HepG2 (cell line): ENCODE measurements around the gene RNASE13. TPM values are rescaled to one million over a fixed set of nuclear protein-coding genes. Genes with fewer than 3 reads are reported as not detected.

Source experiments
- ATF2 ChIP-seq: sonication (generic); formaldehyde crosslinking; IDR thresholded peaks from 2 replicates; pipeline ENCODE4 v1.4.0; 2020; ENCODE audit warnings: missing genetic modification reagents
- DBP ChIP-seq: sonication (generic); formaldehyde crosslinking; IDR thresholded peaks from 2 replicates; pipeline ENCODE4 v1.4.0; 2020; ENCODE audit warnings: missing genetic modification reagents; ENCODE audit errors: not compliant biosample characterization
- HMG20A ChIP-seq: IDR thresholded peaks from 2 replicates; pipeline ENCODE4 v1.6.1; 2016; ENCODE audit warnings: borderline replicate concordance
- KLF16 ChIP-seq, 2 experiments: sonication (generic) in 1 of 2; formaldehyde crosslinking in 1 of 2; IDR thresholded peaks; 2 replicates each; pipeline versions ENCODE4 v1.6.1 to v1.8.0; 2016 to 2023; ENCODE audit warnings: missing genetic modification reagents in 2 of 2, missing compliant biosample characterization in 1 of 2
- MAZ ChIP-seq, 2 experiments: sonication (generic) in 1 of 2; formaldehyde crosslinking in 1 of 2; IDR thresholded peaks; 2 replicates each; pipeline versions ENCODE4 v1.5.0 to v1.6.1; 2012 to 2020; ENCODE audit warnings: low read depth in 2 of 2, mild to moderate bottlenecking in 2 of 2, borderline replicate concordance in 1 of 2, improper control_type of control experiment in 1 of 2, low read length in 1 of 2, missing genetic modification reagents in 1 of 2, moderate library complexity in 1 of 2
- TEF ChIP-seq: sonication (generic); formaldehyde crosslinking; IDR thresholded peaks from 2 replicates; pipeline ENCODE4 v1.5.0; 2020; ENCODE audit warnings: missing genetic modification reagents
- ZBTB38 ChIP-seq: sonication (generic); formaldehyde crosslinking; IDR thresholded peaks from 2 replicates; pipeline ENCODE4 v1.5.1; 2020; ENCODE audit warnings: mild to moderate bottlenecking, missing genetic modification reagents
- ZNF33B ChIP-seq: sonication (generic); formaldehyde crosslinking; IDR thresholded peaks from 2 replicates; pipeline ENCODE4 v1.5.1; 2020; ENCODE audit warnings: mild to moderate bottlenecking, missing genetic modification reagents
- ZNF484 ChIP-seq: sonication (generic); formaldehyde crosslinking; IDR thresholded peaks from 2 replicates; pipeline ENCODE4 v1.5.1; 2020; ENCODE audit warnings: mild to moderate bottlenecking, low read depth, missing genetic modification reagents, borderline replicate concordance
- ZNF570 ChIP-seq: sonication (generic); formaldehyde crosslinking; IDR thresholded peaks from 2 replicates; pipeline ENCODE4 v1.4.0; 2020; ENCODE audit warnings: mild to moderate bottlenecking, missing genetic modification reagents, borderline replicate concordance
- polyA plus RNA-seq, 8 experiments: library from polyadenylated mRNA; depleted of rRNA in 3 of 8; stranded (reverse) in 7 of 8; unstranded in 1 of 8; fragments of >200 nt; fragmentation: Illumina TruSeq in 4 of 8; extraction: Trizol in 4 of 8; gene quantifications; 2 replicates each; pipeline versions ENCODE4 v1.2.1 to v1.2.3, GENCODE V29; 2011 to 2016; ENCODE audit warnings: low read depth in 4 of 8, missing spikeins in 1 of 8, mixed read lengths in 1 of 8; ENCODE audit not compliant: insufficient read depth in 1 of 8
- total RNA-seq, 5 experiments: library from RNA; depleted of rRNA; stranded (reverse); fragments of >200 nt; fragmentation: Illumina TruSeq; extraction: Trizol; gene quantifications; 2 replicates each; pipeline ENCODE4 v1.2.3, GENCODE V29; 2016; ENCODE audit warnings: low read depth in 1 of 5
- TF ChIP-seq, protein P1 (sequence below): sonication (generic); formaldehyde crosslinking; conservative IDR thresholded peaks from 2 replicates; pipeline ENCODE4 v1.8.0; 2022; ENCODE audit warnings: missing genetic modification reagents

Gene RNASE13
- total and polyA plus RNA-seq, 2 of the 13 experiments (the other 11 are each of a cell fraction or from before 2014, with no cell fraction given), result 1.0 TPM; not detected in 1

GRCh38 chr14:21070610-21071224 is 36.1 kb upstream of the RNASE13 start (continued):
- TF ChIP-seq, protein P1, sequence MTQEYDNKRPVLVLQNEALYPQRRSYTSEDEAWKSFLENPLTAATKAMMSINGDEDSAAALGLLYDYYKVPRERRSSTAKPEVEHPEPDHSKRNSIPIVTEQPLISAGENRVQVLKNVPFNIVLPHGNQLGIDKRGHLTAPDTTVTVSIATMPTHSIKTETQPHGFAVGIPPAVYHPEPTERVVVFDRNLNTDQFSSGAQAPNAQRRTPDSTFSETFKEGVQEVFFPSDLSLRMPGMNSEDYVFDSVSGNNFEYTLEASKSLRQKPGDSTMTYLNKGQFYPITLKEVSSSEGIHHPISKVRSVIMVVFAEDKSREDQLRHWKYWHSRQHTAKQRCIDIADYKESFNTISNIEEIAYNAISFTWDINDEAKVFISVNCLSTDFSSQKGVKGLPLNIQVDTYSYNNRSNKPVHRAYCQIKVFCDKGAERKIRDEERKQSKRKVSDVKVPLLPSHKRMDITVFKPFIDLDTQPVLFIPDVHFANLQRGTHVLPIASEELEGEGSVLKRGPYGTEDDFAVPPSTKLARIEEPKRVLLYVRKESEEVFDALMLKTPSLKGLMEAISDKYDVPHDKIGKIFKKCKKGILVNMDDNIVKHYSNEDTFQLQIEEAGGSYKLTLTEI (CRISPR knock-in tag), result no peak
- no peak for TF ChIP-seq HMG20A
- TF ChIP-seq ZNF484 (CRISPR knock-in tag), result no peak
- TF ChIP-seq DBP (CRISPR knock-in tag), result peak; percentile 83
- 0 out of 4 replicates have a peak, but pooled peaks of 1 of the 2 experiments have one; percentile 24 for TF ChIP-seq KLF16 (CRISPR knock-in tag; IDR thresholded peaks at IDR 0.05)
- TF ChIP-seq MAZ (IDR thresholded peaks at IDR 0.05; ENCODE audit: borderline replicate concordance, low read depth, low read length), result no peak
- TF ChIP-seq MAZ (CRISPR knock-in tag; IDR thresholded peaks at IDR 0.05; ENCODE audit: low read depth), result no peak
- no peak for TF ChIP-seq ZBTB38
- no peak; the same call in 1 of the 2 replicates for TF ChIP-seq ATF2
- TF ChIP-seq ZNF570 (CRISPR knock-in tag), result no peak
- 0 out of 2 replicates have a peak, but pooled peaks have one; percentile 21 for TF ChIP-seq TEF (CRISPR knock-in tag)
- no peak for TF ChIP-seq ZNF33B
